ENCODE results near the gene NGEF. TPM values are rescaled to one million over a fixed set of nuclear protein-coding genes. Genes with fewer than 3 reads are reported as not detected.

NGEF gene
- total RNA-seq, 1 experiment from 2014 or later = 1.9 TPM

- Histone ChIP-seq H4K20me1 (ENCODE audit: control insufficient read depth, insufficient read depth, insufficient read length) (no peaks in the 10 kb centered on the region), H3K4ac (ENCODE audit: low read depth, low read length) (no peak overlapping the region), H4K91ac (ENCODE audit: insufficient read length, low read depth, low read length) (no peak overlapping the region), H2BK120ac (ENCODE audit: low read depth, low read length, poor library complexity, severe bottlenecking) (no peak overlapping the region), H4K8ac (replicated peaks; ENCODE audit: insufficient read length, low read depth, low read length) (no peak overlapping the region), H3K14ac (ENCODE audit: insufficient read depth, low read length) (no peak overlapping the region), H3K4me2 (ENCODE audit: insufficient read depth, insufficient read length, low read length) (no peak overlapping the region), H3K79me1 (ENCODE audit: insufficient read depth, low read depth, low read length, poor library complexity, severe bottlenecking) (no peaks in the 10 kb centered on the region), H2BK20ac (ENCODE audit: low read depth, low read length, poor library complexity, severe bottlenecking) (no peak overlapping the region), H4K5ac (ENCODE audit: insufficient read length, low read depth, low read length) (no peak overlapping the region), H3K9me3 (ENCODE audit: control insufficient read depth, low read depth, low read length) (no peaks in the 10 kb centered on the region), H2BK12ac (ENCODE audit: insufficient read length, low read depth, low read length) (no peak overlapping the region), H3K23me2 (ENCODE audit: insufficient read length, low read depth, low read length, poor library complexity, severe bottlenecking) (no peaks in the 10 kb centered on the region), H3K23ac (ENCODE audit: insufficient read length, low read depth, low read length) (no peak overlapping the region), H3K27me3 (ENCODE audit: insufficient read depth, low read length) (no peaks in the 10 kb centered on the region), H3K4me1 (ENCODE audit: insufficient read depth, low read length) (no peaks in the 10 kb centered on the region), H3T11ph (ENCODE audit: low read length) (no peak overlapping the region), H3K9ac (ENCODE audit: extremely low read depth, insufficient read length, low read length) (no peak overlapping the region), H2BK5ac (ENCODE audit: insufficient read length, low read length) (no peak overlapping the region), H3K27ac (ENCODE audit: insufficient read length, low read depth, low read length) (no peak overlapping the region), H2AK5ac (ENCODE audit: insufficient read length, low read length) (no peak overlapping the region), H3K18ac (ENCODE audit: insufficient read length, low read depth, low read length) (no peak overlapping the region), H3K79me2 (ENCODE audit: insufficient read depth, low read length) (no peaks in the 10 kb centered on the region), H3K56ac (ENCODE audit: insufficient read length, low read depth, low read length) (no peak overlapping the region), H2BK15ac (ENCODE audit: low read depth, low read length) (no peak overlapping the region), H2AFZ (ENCODE audit: low read length) (no peak overlapping the region)
- DNase-seq = no peak
- H3K4me3 Mint-ChIP-seq = no peak overlapping the region
- H3K4me1 Mint-ChIP-seq = peaks cover 4 to 7% of the 10 kb centered on the region in 2 experiments
- no peaks in the 10 kb centered on the region; a peak in 2 of 7 replicates for H3K36me3 Mint-ChIP-seq (ENCODE audit: insufficient read depth in 1 of 3, low read depth in 3 of 3)
- peaks cover 0 to 2% of the 10 kb centered on the region in 2 experiments; a peak in 2 of 5 replicates for H3K9me3 Mint-ChIP-seq
- H3K27ac Mint-ChIP-seq = no peak overlapping the region
- peaks cover 11% of the 10 kb centered on the region for H3K27me3 Mint-ChIP-seq (ENCODE audit: low read depth)
- no peak for TF ChIP-seq CTCF (conservative IDR thresholded peaks at IDR 0.05)
- WGBS (ENCODE audit: extremely low coverage, insufficient read length, low lambda C conversion rate) = no CpG with 5 or more reads among the region's 27 CpGs
Measured at GRCh38 chr2:232884549-232885263, 128.3 kb downstream of the NGEF start.

All from H9 (cell line).